ENCODE measurements around the gene TLE5.
"Not testable (repeated sequence)": the region's sequence is repeated elsewhere in the genome, so short reads cannot be mapped to it uniquely, and the experiment has no call there.

TLE5 gene

GRCh38 chr19:3027981-3028304 is 34.4 kb downstream of the TLE5 start:
- no peak for DNase-seq

- no peak for DNase-seq
These were observed 35.0 kb downstream of the TLE5 start for GRCh38 chr19:3027292-3027691.

GRCh38 chr19:3026768-3027167 is 35.5 kb downstream of the TLE5 start:
- no peak for DNase-seq

GRCh38 chr19:3025549-3025886 is 36.8 kb downstream of the TLE5 start:
- no peak for DNase-seq

GRCh38 chr19:3024870-3025548 is 37.3 kb downstream of the TLE5 start:
- DNase-seq = no peak

GRCh38 chr19:3024509-3024869 is 37.8 kb downstream of the TLE5 start:
- no peak for DNase-seq

- DNase-seq = peak in 9 of 58 donors; percentile 5 to 33 (median 12)
These were observed 41.9 kb downstream of the TLE5 start for GRCh38 chr19:3020321-3020960.

GRCh38 chr19:3019211-3019854 is 43.0 kb downstream of the TLE5 start:
- no peak for DNase-seq

GRCh38 chr19:3017923-3018322 is 44.4 kb downstream of the TLE5 start:
- no peak for DNase-seq

- DNase-seq = no peak
These were observed 46.9 kb downstream of the TLE5 start for GRCh38 chr19:3015126-3016057.

GRCh38 chr19:3014135-3014534 is 48.2 kb downstream of the TLE5 start:
- DNase-seq = no peak

GRCh38 chr19:3013263-3013725 is 49.0 kb downstream of the TLE5 start:
- DNase-seq = no peak

- no peak for DNase-seq
These were observed 49.6 kb downstream of the TLE5 start for GRCh38 chr19:3012621-3013262.

GRCh38 chr19:3012059-3012458 is 50.2 kb downstream of the TLE5 start:
- DNase-seq = not testable (repeated sequence)

- no peak for DNase-seq
These were observed 51.4 kb downstream of the TLE5 start for GRCh38 chr19:3010871-3011270.

- no peak for DNase-seq
These were observed 53.3 kb downstream of the TLE5 start for GRCh38 chr19:3008994-3009393.

- no peak for DNase-seq
These were observed 54.3 kb downstream of the TLE5 start for GRCh38 chr19:3007975-3008374.

GRCh38 chr19:3006075-3006767 is 56.1 kb downstream of the TLE5 start:
- DNase-seq = peak in 1 of 58 donors; percentile 51

GRCh38 chr19:3005345-3005744 is 57.0 kb downstream of the TLE5 start:
- DNase-seq = no peak

GRCh38 chr19:3004522-3004921 is 57.8 kb downstream of the TLE5 start:
- DNase-seq = no peak

- no peak for DNase-seq
These were observed 59.2 kb downstream of the TLE5 start for GRCh38 chr19:3003046-3003445.

Data from anterior cingulate cortex (tissue), 58 donors.